Endothelial cell of umbilical vein (primary cell): Measurements from ENCODE around the gene CPNE5. TPM values are rescaled to one million over a fixed set of nuclear protein-coding genes. Genes with fewer than 3 reads are reported as not detected.

ENCODE experiments used
- BruUV-seq: library from RNA; stranded (reverse); fragments of 400-500 nt; replicated peaks from 2 replicates; lab custom pipeline; 2021; lab: Mats Ljungman, UMichigan
- CTCF ChIA-PET: fragments of 300-600, 350-600 bp; sonication (Branson Sonifier 250); formaldehyde crosslinking; loops from one replicate; lab custom pipeline; 2021; ENCODE audit warnings: antibody characterized with exemption, inconsistent platforms; lab: Charles Lee
- POLR2A ChIA-PET: fragments of 300-600, 350-600 bp; sonication (Branson Sonifier 250); formaldehyde crosslinking; loops from one replicate; lab custom pipeline; 2021; ENCODE audit warnings: antibody characterized with exemption, inconsistent platforms; lab: Charles Lee
- DNase-seq: peaks from one replicate; pipeline ENCODE4 v3.0.0-alpha.2; 2011; ENCODE audit warnings: low read depth, low spot score
- FAIRE-seq: peaks from 2 replicates; lab custom pipeline; 2011; peaks lifted over from hg19 to GRCh38; lab: Jason Lieb, UNC
- H2AFZ ChIP-seq: 2 replicates; pipeline ENCODE4 v1.6.0; 2012; ENCODE audit warnings: low read depth, low read length, control low read depth, inconsistent platforms
- H3K27ac ChIP-seq: 2 replicates; pipeline ENCODE4 v1.5.1; 2011; ENCODE audit warnings: low read depth, mild to moderate bottlenecking, control low read depth, low read length, moderate library complexity; ENCODE audit not compliant: insufficient read depth
- H3K27me3 ChIP-seq, 2 experiments: 2 replicates each; pipeline versions ENCODE4 v1.6.0 to v1.6.1; 2011; ENCODE audit warnings: low read length in 2 of 2, mixed read lengths in 1 of 2; ENCODE audit not compliant: control insufficient read depth in 2 of 2, insufficient read depth in 2 of 2
- H3K36me3 ChIP-seq, 2 experiments: 2 replicates in 1 of 2; 3 replicates in 1 of 2; pipeline ENCODE4 v1.5.1; 2011; ENCODE audit warnings: low read length in 2 of 2, mild to moderate bottlenecking in 1 of 2, moderate library complexity in 1 of 2; ENCODE audit not compliant: control insufficient read depth in 2 of 2, insufficient read depth in 2 of 2; ENCODE audit errors: extremely low read depth in 1 of 2
- H3K4me1 ChIP-seq: 3 replicates; pipeline ENCODE4 v1.5.1; 2011; ENCODE audit warnings: mild to moderate bottlenecking, low read length; ENCODE audit not compliant: control insufficient read depth, insufficient read depth; ENCODE audit errors: extremely low read depth
- H3K4me2 ChIP-seq: 2 replicates; pipeline ENCODE4 v1.6.1; 2011; ENCODE audit warnings: low read length, control low read depth, mixed read lengths; ENCODE audit not compliant: insufficient read depth
- H3K4me3 ChIP-seq, 3 experiments: fragments of 200-600 bp in 1 of 3; sonication (generic), shearing (Covaris generic) in 1 of 3; replicated peaks in 1 of 3; 2 replicates each; pipeline ENCODE4 v1.5.1; 2011 to 2016; ENCODE audit warnings: control low read depth in 3 of 3, low read length in 3 of 3, mild to moderate bottlenecking in 2 of 3, inconsistent platforms in 1 of 3, low read depth in 1 of 3, moderate library complexity in 1 of 3; ENCODE audit not compliant: insufficient read depth in 1 of 3
- H3K79me2 ChIP-seq: 2 replicates; pipeline ENCODE4 v1.6.0; 2012; ENCODE audit warnings: low read length, inconsistent platforms; ENCODE audit not compliant: control insufficient read depth, insufficient read depth
- H3K9ac ChIP-seq: replicated peaks from 2 replicates; pipeline ENCODE3; 2011; ENCODE audit warnings: low read length, control low read depth; ENCODE audit not compliant: insufficient read depth; ENCODE audit errors: extremely low read depth
- H3K9me1 ChIP-seq: replicated peaks from 3 replicates; pipeline ENCODE4 v1.6.0; 2011; ENCODE audit warnings: mild to moderate bottlenecking, low read length; ENCODE audit not compliant: control insufficient read depth, insufficient read depth; ENCODE audit errors: extremely low read depth
- H3K9me3 ChIP-seq: replicated peaks from 2 replicates; pipeline ENCODE4 v1.5.1; 2012; ENCODE audit warnings: low read length, inconsistent platforms; ENCODE audit not compliant: control insufficient read depth, insufficient read depth
- H4K20me1 ChIP-seq: replicated peaks from 2 replicates; pipeline ENCODE3; 2011; ENCODE audit warnings: mild to moderate bottlenecking, low read length; ENCODE audit not compliant: control insufficient read depth, insufficient read depth; ENCODE audit errors: extremely low read depth
- CTCF ChIP-seq, 2 donors: IDR thresholded peaks; 1 replicate in 1 of 2; 2 replicates in 1 of 2; pipeline ENCODE4 v1.5.1; 2011; ENCODE audit warnings: low read length in 2 of 2, mild to moderate bottlenecking in 2 of 2, moderate library complexity in 2 of 2, control low read depth in 1 of 2, inconsistent platforms in 1 of 2, low read depth in 1 of 2; ENCODE audit not compliant: insufficient read depth in 1 of 2; ENCODE audit errors: extremely low read depth in 1 of 2
- EZH2 ChIP-seq: IDR thresholded peaks from 2 replicates; pipeline ENCODE4 v1.6.1; 2012; ENCODE audit warnings: borderline replicate concordance, low read depth, mild to moderate bottlenecking, moderate library complexity, low read length, inconsistent platforms; ENCODE audit not compliant: severe bottlenecking
- FOS ChIP-seq: IDR thresholded peaks from 2 replicates; pipeline ENCODE4 v1.6.1; 2011; ENCODE audit warnings: mild to moderate bottlenecking, low read length, moderate library complexity, borderline replicate concordance; ENCODE audit not compliant: insufficient read depth
- JUN ChIP-seq: IDR thresholded peaks from 2 replicates; pipeline ENCODE4 v1.6.1; 2011; ENCODE audit warnings: borderline replicate concordance, low read depth; ENCODE audit not compliant: insufficient read length, insufficient read depth
- MAX ChIP-seq: IDR thresholded peaks from 2 replicates; pipeline ENCODE4 v1.6.1; 2011; ENCODE audit not compliant: insufficient read depth, insufficient read length
- POLR2AphosphoS5 ChIP-seq: IDR thresholded peaks from 2 replicates; pipeline ENCODE4 v1.6.1; 2012; ENCODE audit warnings: low read depth, mild to moderate bottlenecking, control low read depth, low read length, moderate library complexity; ENCODE audit not compliant: insufficient read depth
- dilution Hi-C: fragments of 300-500 bp; cut with MboI; formaldehyde crosslinking; loops from one replicate; pipeline ENCODE4 v1.15.0; 2019; ENCODE audit warnings: low sequenced_read_pairs; ENCODE audit not compliant: extremely low pct_ligation_motif_present
- intact Hi-C: fragments of 100-400 bp; cut with micrococcal nuclease; formaldehyde crosslinking; loops from one replicate; pipeline ENCODE4 v1.10.0; 2022
- polyA plus RNA-seq, 4 experiments: library from polyadenylated mRNA; depleted of rRNA in 3 of 4; stranded (reverse) in 3 of 4; unstranded in 1 of 4; fragments of >200 nt; gene quantifications; 2 replicates each; pipeline versions ENCODE4 v1.2.1 to v1.2.3, GENCODE V29; 2011 to 2012; ENCODE audit warnings: missing spikeins in 1 of 4
- total RNA-seq: library from RNA; stranded (reverse); gene quantifications from 2 replicates; pipeline ENCODE4 v1.2.3, GENCODE V29; 2021

Gene CPNE5
- total and polyA plus RNA-seq, 2 donors (not counting 3 experiments of a cell fraction or from before 2014, with no cell fraction given), result 18.8 to 49.4 TPM

- no peaks in the 10 kb centered on the region for H3K27me3 ChIP-seq
- no peak overlapping the region for H3K4me2 ChIP-seq
- no peak overlapping the region for H3K4me3 ChIP-seq
- dilution Hi-C loops, result no loop called here
- H3K9me3 ChIP-seq, result no peaks in the 10 kb centered on the region
- TF ChIP-seq EZH2 (no peak), CTCF (IDR thresholded peaks at IDR 0.05; ENCODE audit: extremely low read depth in 1 of 2, insufficient read depth in 1 of 2, low read depth in 1 of 2, low read length in 2 of 2) (no peak), POLR2AphosphoS5 (no peak), JUN (no peak), FOS (no peak), MAX (no peak)
- H3K27ac ChIP-seq, result no peak overlapping the region
- H2AFZ ChIP-seq, result no peak overlapping the region
- CTCF ChIA-PET, result interaction anchor here (1.4 to 2.3 kb wide), 2 partner anchors 9 to 44 kb away, joined by 4 to 14 read pairs; no protein-coding TSS in a partner anchor
- no peak overlapping the region for H3K9ac ChIP-seq
- POLR2A ChIA-PET, result no interaction called here
- no peak for DNase-seq
- H3K4me1 ChIP-seq, result peaks cover 10% of the 10 kb centered on the region
- no peaks in the 10 kb centered on the region for H3K9me1 ChIP-seq
- no peaks in the 10 kb centered on the region for H4K20me1 ChIP-seq
- intact Hi-C loops, result no loop called here
- H3K36me3 ChIP-seq, result no peaks in the 10 kb centered on the region
- no peak for FAIRE-seq
- H3K79me2 ChIP-seq, result no peaks in the 10 kb centered on the region
- no TSS peak for BruUV-seq
Observed at GRCh38 chr6:36807750-36808149, 31.5 kb downstream of the CPNE5 start.
